ENCODE data around the gene ZDHHC20. TPM values are rescaled to one million over a fixed set of nuclear protein-coding genes. Genes with fewer than 3 reads are reported as not detected.

The ZDHHC20 gene, protein sequence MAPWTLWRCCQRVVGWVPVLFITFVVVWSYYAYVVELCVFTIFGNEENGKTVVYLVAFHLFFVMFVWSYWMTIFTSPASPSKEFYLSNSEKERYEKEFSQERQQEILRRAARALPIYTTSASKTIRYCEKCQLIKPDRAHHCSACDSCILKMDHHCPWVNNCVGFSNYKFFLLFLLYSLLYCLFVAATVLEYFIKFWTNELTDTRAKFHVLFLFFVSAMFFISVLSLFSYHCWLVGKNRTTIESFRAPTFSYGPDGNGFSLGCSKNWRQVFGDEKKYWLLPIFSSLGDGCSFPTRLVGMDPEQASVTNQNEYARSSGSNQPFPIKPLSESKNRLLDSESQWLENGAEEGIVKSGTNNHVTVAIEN
- total RNA-seq: 10 to 100 TPM; 84.7 to 85.0 TPM

- Mint-ChIP-seq H3K27ac (peak within 1 kb of the TSS; percentile 95), H3K9me3 (peaks cover 11% of the 10 kb centered on the region), H3K36me3 (ENCODE audit: low read depth) (peaks cover 15% of the 10 kb centered on the region), H3K4me1 (peaks cover 37% of the 10 kb centered on the region), H3K27me3 (no peaks in the 10 kb centered on the region), H3K4me3 (peak within 1 kb of the TSS; percentile 96)
- ChIA-PET CTCF (interaction anchor here (0.6 to 1.2 kb wide), 6 partner anchors 9 to 256 kb away, joined by 3 to 4 read pairs (median 3); no protein-coding TSS in a partner anchor), POLR2A (interaction anchor here (1.0 kb wide), 1 partner anchor 283 kb away, joined by 5 read pairs; the partner anchor contains the start of genes MRPL57 and SKA3)
- DNase-seq: peak; percentile 86
These were observed at the start of gene ZDHHC20 for GRCh38 chr13:21458813-21459701. TSS of gene ZDHHC20 (minus strand) at chr13:21459303. CDS start at chr13:21459171, 132 bp downstream.

DNA sequence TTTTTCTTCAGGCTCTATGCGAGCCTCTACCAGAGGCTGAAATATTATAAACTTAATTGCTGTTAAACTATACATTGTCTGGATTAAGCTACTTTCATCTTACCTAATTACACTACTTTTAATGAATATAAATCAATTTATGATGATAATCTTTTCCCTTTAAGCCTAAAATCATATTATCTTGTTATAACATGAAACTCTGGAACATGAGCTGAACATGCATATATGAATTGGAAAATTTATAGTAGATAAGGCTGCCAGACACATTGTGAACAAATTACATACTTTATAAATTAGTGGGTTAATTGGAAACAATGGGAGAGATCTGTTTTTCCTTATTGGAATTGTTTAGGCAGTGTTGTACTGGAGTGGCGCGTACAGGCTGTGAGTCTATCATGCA lies 45.3 kb upstream of the ZDHHC20 start:
- H3K4me1 Mint-ChIP-seq: no peaks in the 10 kb centered on the region
- ChIA-PET POLR2A (no interaction called here), CTCF (no interaction called here)
- no peak overlapping the region for H3K4me3 Mint-ChIP-seq
- H3K27ac Mint-ChIP-seq: no peak overlapping the region
- H3K36me3 Mint-ChIP-seq (ENCODE audit: low read depth): peaks cover 24% of the 10 kb centered on the region
- no peak for DNase-seq
- no peaks in the 10 kb centered on the region for H3K9me3 Mint-ChIP-seq
- H3K27me3 Mint-ChIP-seq: no peaks in the 10 kb centered on the region

GRCh38 chr13:21501686-21502085 lies 42.6 kb upstream of the ZDHHC20 start:
- H3K9me3 Mint-ChIP-seq: no peaks in the 10 kb centered on the region
- ChIA-PET POLR2A (no interaction called here), CTCF (no interaction called here)
- peaks cover 13% of the 10 kb centered on the region for H3K36me3 Mint-ChIP-seq (ENCODE audit: low read depth)
- H3K27me3 Mint-ChIP-seq: no peaks in the 10 kb centered on the region
- H3K4me3 Mint-ChIP-seq: no peak overlapping the region
- no peak overlapping the region for H3K27ac Mint-ChIP-seq
- no peak for DNase-seq
- H3K4me1 Mint-ChIP-seq: no peaks in the 10 kb centered on the region

DNA sequence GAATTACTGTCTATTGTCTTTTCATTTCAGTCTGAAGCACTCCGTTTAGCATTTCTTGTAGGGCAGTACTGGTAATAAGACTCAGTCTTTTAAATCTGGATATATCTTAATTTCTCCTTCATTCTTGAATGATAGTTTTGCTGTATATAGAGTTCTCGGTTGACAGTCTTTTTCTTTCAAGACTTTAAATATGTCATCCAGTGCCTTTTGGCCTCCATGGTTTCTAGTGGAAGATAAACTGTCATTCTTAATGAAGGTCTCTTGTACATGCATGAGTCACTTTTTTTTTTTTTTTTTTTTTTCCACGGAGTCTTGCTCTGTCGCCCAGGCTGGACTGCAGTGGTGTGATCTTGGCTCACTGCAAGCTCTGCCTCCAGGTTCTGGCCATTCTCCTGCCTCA lies 27.2 kb upstream of the ZDHHC20 start:
- CTCF ChIA-PET: interaction anchor here (0.6 to 0.8 kb wide), 2 partner anchors 188 to 267 kb away, joined by 3 read pairs; no protein-coding TSS in a partner anchor
- DNase-seq: no peak
- Mint-ChIP-seq H3K36me3 (ENCODE audit: low read depth) (peaks cover 26% of the 10 kb centered on the region), H3K27me3 (peaks cover 6% of the 10 kb centered on the region), H3K27ac (no peak overlapping the region), H3K4me3 (no peak overlapping the region), H3K9me3 (peaks cover 18% of the 10 kb centered on the region), H3K4me1 (no peaks in the 10 kb centered on the region)
- POLR2A ChIA-PET: no interaction called here

- ChIA-PET POLR2A (no interaction called here), CTCF (no interaction called here)
- Mint-ChIP-seq H3K4me3 (no peak overlapping the region), H3K9me3 (peaks cover 14% of the 10 kb centered on the region), H3K27ac (no peak overlapping the region), H3K4me1 (peaks cover 5% of the 10 kb centered on the region), H3K27me3 (peaks cover 8% of the 10 kb centered on the region), H3K36me3 (ENCODE audit: low read depth) (peaks cover 12% of the 10 kb centered on the region)
- DNase-seq: no peak
These were observed 24.6 kb upstream of the ZDHHC20 start for GRCh38 chr13:21483748-21484147.

- H3K4me3 Mint-ChIP-seq: no peak overlapping the region
- H3K4me1 Mint-ChIP-seq: peaks cover 17% of the 10 kb centered on the region
- ChIA-PET POLR2A (no interaction called here), CTCF (no interaction called here)
- peaks cover 8% of the 10 kb centered on the region for H3K27me3 Mint-ChIP-seq
- peaks cover 3% of the 10 kb centered on the region for H3K36me3 Mint-ChIP-seq (ENCODE audit: low read depth)
- H3K9me3 Mint-ChIP-seq: peaks cover 4% of the 10 kb centered on the region
- no peak overlapping the region for H3K27ac Mint-ChIP-seq
- DNase-seq: no peak
These were observed 22.3 kb upstream of the ZDHHC20 start for GRCh38 chr13:21481359-21481758.

- H3K36me3 Mint-ChIP-seq (ENCODE audit: low read depth): no peaks in the 10 kb centered on the region
- H3K27me3 Mint-ChIP-seq: peaks cover 8% of the 10 kb centered on the region
- peak; percentile 80 for DNase-seq
- H3K9me3 Mint-ChIP-seq: no peaks in the 10 kb centered on the region
- peak overlapping the region; percentile 16 for H3K4me3 Mint-ChIP-seq
- CTCF ChIA-PET: interaction anchor here (0.6 to 1.9 kb wide), 4 partner anchors 95 to 302 kb away, joined by 3 to 9 read pairs (median 4); no protein-coding TSS in a partner anchor
- POLR2A ChIA-PET: no interaction called here
- no peak overlapping the region for H3K27ac Mint-ChIP-seq
- H3K4me1 Mint-ChIP-seq: peaks cover 17% of the 10 kb centered on the region
These were observed 20.0 kb upstream of the ZDHHC20 start for GRCh38 chr13:21478881-21479808.

- Mint-ChIP-seq H3K9me3 (no peaks in the 10 kb centered on the region), H3K4me3 (peak overlapping the region; percentile 67), H3K4me1 (peaks cover 17% of the 10 kb centered on the region), H3K27ac (peak overlapping the region; percentile 65), H3K27me3 (peaks cover 3% of the 10 kb centered on the region), H3K36me3 (ENCODE audit: low read depth) (no peaks in the 10 kb centered on the region)
- ChIA-PET CTCF (interaction anchor here (0.6 to 2.7 kb wide), 10 partner anchors 9 to 533 kb away, joined by 3 to 24 read pairs (median 3); partner anchors contain the start of genes MRPL57 and SKA3), POLR2A (interaction anchor here (0.6 kb wide), 1 partner anchor 302 kb away, joined by 7 read pairs; no protein-coding TSS in a partner anchor)
- DNase-seq: peak; percentile 84
These were observed 17.9 kb upstream of the ZDHHC20 start for GRCh38 chr13:21476893-21477472.

- H3K4me3 Mint-ChIP-seq: no peak overlapping the region
- peaks cover 4% of the 10 kb centered on the region for H3K9me3 Mint-ChIP-seq
- no peak overlapping the region for H3K27ac Mint-ChIP-seq
- no peaks in the 10 kb centered on the region for H3K36me3 Mint-ChIP-seq (ENCODE audit: low read depth)
- ChIA-PET POLR2A (no interaction called here), CTCF (interaction anchor here (1.1 kb wide), 1 partner anchor 17 kb away, joined by 3 read pairs; the partner anchor contains the start of gene ZDHHC20)
- DNase-seq: no peak
- H3K4me1 Mint-ChIP-seq: peaks cover 17% of the 10 kb centered on the region
- H3K27me3 Mint-ChIP-seq: peaks cover 2% of the 10 kb centered on the region
These were observed 16.0 kb upstream of the ZDHHC20 start for GRCh38 chr13:21475115-21475514.

- Mint-ChIP-seq H3K9me3 (peaks cover 7% of the 10 kb centered on the region), H3K4me1 (no peaks in the 10 kb centered on the region), H3K36me3 (ENCODE audit: low read depth) (no peaks in the 10 kb centered on the region), H3K4me3 (no peak overlapping the region), H3K27me3 (peaks cover 6% of the 10 kb centered on the region), H3K27ac (no peak overlapping the region)
- CTCF ChIA-PET: no interaction called here
- no peak for DNase-seq
- POLR2A ChIA-PET: no interaction called here
These were observed 11.7 kb upstream of the ZDHHC20 start for GRCh38 chr13:21470785-21471184.

DNA sequence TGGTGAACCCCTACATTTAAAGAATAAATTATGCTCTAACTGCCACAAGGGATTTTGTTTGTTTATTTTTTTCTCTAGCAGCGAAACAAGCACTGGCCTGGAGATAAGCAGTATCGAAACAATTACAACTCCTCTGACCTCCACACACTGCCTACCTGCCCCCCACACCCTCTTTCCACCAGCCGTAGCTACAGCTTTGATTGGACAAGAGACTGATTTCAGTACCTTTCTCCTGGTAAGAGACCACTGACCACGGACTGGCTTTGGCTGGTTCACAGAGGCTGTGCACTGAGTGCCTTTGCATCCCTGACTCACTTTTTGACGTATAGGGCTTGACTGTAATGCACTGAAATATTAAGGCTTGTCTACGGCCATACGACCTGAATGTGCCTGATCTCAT lies 7.4 kb upstream of the ZDHHC20 start:
- no peaks in the 10 kb centered on the region for H3K36me3 Mint-ChIP-seq (ENCODE audit: low read depth)
- ChIA-PET POLR2A (no interaction called here), CTCF (interaction anchor here (0.7 kb wide), 1 partner anchor 168 kb away, joined by 3 read pairs; no protein-coding TSS in a partner anchor)

GRCh38 chr13:21465710-21466160 lies 6.6 kb upstream of the ZDHHC20 start:
- H3K4me1 Mint-ChIP-seq: no peaks in the 10 kb centered on the region
- H3K27me3 Mint-ChIP-seq: peaks cover 3% of the 10 kb centered on the region
- H3K27ac Mint-ChIP-seq: no peak overlapping the region
- CTCF ChIA-PET: interaction anchor here (0.7 kb wide), 1 partner anchor 167 kb away, joined by 3 read pairs; no protein-coding TSS in a partner anchor
- no peak overlapping the region for H3K4me3 Mint-ChIP-seq
- DNase-seq: no peak
- POLR2A ChIA-PET: no interaction called here
- no peaks in the 10 kb centered on the region for H3K36me3 Mint-ChIP-seq (ENCODE audit: low read depth)
- peaks cover 3% of the 10 kb centered on the region for H3K9me3 Mint-ChIP-seq

More for the DNA sequence above, 7.4 kb upstream of the ZDHHC20 start:
- Mint-ChIP-seq H3K27ac (no peak overlapping the region), H3K9me3 (peaks cover 4% of the 10 kb centered on the region), H3K4me1 (no peaks in the 10 kb centered on the region), H3K27me3 (peaks cover 5% of the 10 kb centered on the region), H3K4me3 (no peak overlapping the region)
- DNase-seq: no peak
